NCI-H446 treated with DMSO at 0.1 percent for 48 hours (cell line): ENCODE data around the gene CST5.
"Not testable (repeated sequence)": the region's sequence is repeated elsewhere in the genome, so short reads cannot be mapped to it uniquely, and the experiment has no call there.

Experiments used
- DNase-seq: peaks from one replicate; lab custom pipeline; 2025; lab: John Stamatoyannopoulos, UW

Gene CST5

GRCh38 chr20:23879328-23879798 lies at the start of gene CST5:
Gene CST5 (minus strand): TSS chr20:23879748. CDS start chr20:23879676, 72 bp downstream.
- no peak for DNase-seq

- no peak for DNase-seq
These were observed 49.2 kb upstream of the CST5 start for GRCh38 chr20:23928788-23929187.

GRCh38 chr20:23928353-23928752 lies 48.8 kb upstream of the CST5 start:
- DNase-seq: no peak

GRCh38 chr20:23926944-23927872 lies 47.7 kb upstream of the CST5 start:
- no peak for DNase-seq

- DNase-seq: no peak
These were observed 47.0 kb upstream of the CST5 start for GRCh38 chr20:23926526-23926880.

- no peak for DNase-seq
These were observed 46.4 kb upstream of the CST5 start for GRCh38 chr20:23925789-23926525.

- no peak for DNase-seq
These were observed 45.2 kb upstream of the CST5 start for GRCh38 chr20:23924751-23925150.

GRCh38 chr20:23923891-23924435 lies 44.4 kb upstream of the CST5 start:
- DNase-seq: no peak

GRCh38 chr20:23923311-23923710 lies 43.8 kb upstream of the CST5 start:
- no peak for DNase-seq

GRCh38 chr20:23920408-23921325 lies 41.1 kb upstream of the CST5 start:
- DNase-seq: no peak

GRCh38 chr20:23918896-23919295 lies 39.3 kb upstream of the CST5 start:
- DNase-seq: no peak

GRCh38 chr20:23918101-23918862 lies 38.7 kb upstream of the CST5 start:
- no peak for DNase-seq

- no peak for DNase-seq
These were observed 37.6 kb upstream of the CST5 start for GRCh38 chr20:23917024-23917725.

GRCh38 chr20:23915844-23916243 lies 36.3 kb upstream of the CST5 start:
- DNase-seq: no peak

GRCh38 chr20:23914469-23914868 lies 34.9 kb upstream of the CST5 start:
- not testable (repeated sequence) for DNase-seq

GRCh38 chr20:23910210-23910609 lies 30.7 kb upstream of the CST5 start:
- DNase-seq: no peak

- no peak for DNase-seq
These were observed 29.8 kb upstream of the CST5 start for GRCh38 chr20:23909390-23909789.

GRCh38 chr20:23907579-23907978 lies 28.0 kb upstream of the CST5 start:
- no peak for DNase-seq

- not testable (repeated sequence) for DNase-seq
These were observed 22.8 kb upstream of the CST5 start for GRCh38 chr20:23902396-23902795.

GRCh38 chr20:23890867-23891266 lies 11.3 kb upstream of the CST5 start:
- not testable (repeated sequence) for DNase-seq
